ENCODE measurements around the gene ATP6AP2.

DNA sequence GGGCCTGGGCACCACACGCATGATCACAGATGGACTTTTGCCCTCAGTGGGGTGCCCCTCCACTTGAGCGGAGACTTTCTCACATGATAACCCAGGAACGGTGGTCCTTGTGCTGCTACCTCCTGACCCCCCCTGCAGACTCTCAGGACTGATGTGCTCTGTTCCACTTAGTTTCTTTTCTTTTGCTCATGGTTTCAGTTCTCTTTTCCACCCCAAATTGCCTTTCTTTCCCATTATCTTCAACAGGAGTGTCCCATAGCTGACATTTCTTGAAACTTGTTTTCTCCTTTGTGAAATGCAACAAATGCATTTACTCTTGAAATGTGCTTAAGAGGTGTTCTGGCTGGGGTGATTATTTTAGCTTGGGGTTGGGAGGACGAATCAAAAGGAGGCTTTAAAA is 51.4 kb downstream of the ATP6AP2 start:
- TF ChIP-seq, protein P1, sequence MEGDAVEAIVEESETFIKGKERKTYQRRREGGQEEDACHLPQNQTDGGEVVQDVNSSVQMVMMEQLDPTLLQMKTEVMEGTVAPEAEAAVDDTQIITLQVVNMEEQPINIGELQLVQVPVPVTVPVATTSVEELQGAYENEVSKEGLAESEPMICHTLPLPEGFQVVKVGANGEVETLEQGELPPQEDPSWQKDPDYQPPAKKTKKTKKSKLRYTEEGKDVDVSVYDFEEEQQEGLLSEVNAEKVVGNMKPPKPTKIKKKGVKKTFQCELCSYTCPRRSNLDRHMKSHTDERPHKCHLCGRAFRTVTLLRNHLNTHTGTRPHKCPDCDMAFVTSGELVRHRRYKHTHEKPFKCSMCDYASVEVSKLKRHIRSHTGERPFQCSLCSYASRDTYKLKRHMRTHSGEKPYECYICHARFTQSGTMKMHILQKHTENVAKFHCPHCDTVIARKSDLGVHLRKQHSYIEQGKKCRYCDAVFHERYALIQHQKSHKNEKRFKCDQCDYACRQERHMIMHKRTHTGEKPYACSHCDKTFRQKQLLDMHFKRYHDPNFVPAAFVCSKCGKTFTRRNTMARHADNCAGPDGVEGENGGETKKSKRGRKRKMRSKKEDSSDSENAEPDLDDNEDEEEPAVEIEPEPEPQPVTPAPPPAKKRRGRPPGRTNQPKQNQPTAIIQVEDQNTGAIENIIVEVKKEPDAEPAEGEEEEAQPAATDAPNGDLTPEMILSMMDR (IDR thresholded peaks at IDR 0.05; ENCODE audit: low read depth, low read length, poor library complexity, severe bottlenecking) = no peak
- no peak for TF ChIP-seq EZH2phosphoT487 (IDR thresholded peaks at IDR 0.05; ENCODE audit: borderline replicate concordance, low read length)
